Activated naive CD4-positive, alpha-beta T cell treated with Interleukin-2 at 50 U/mL for 16 hours (primary cell): ENCODE data around the gene SGTB.
A peak's percentile ranks its signal among the peaks of the same experiment; 100 is the strongest.
"Not testable (repeated sequence)": the region's sequence is repeated elsewhere in the genome, so short reads cannot be mapped to it uniquely, and the experiment has no call there.

ENCODE experiments used
- DNase-seq: peaks from one replicate; pipeline ENCODE4 v3.0.0-alpha.2; 2020

The SGTB gene

GRCh38 chr5:65721720-65722574 lies at the start of gene SGTB, which contains the start of gene NLN:
TSS of gene SGTB (minus strand) at chr5:65722109. CDS start at chr5:65720807, 1,302 bp downstream.
TSS of gene NLN (plus strand) at chr5:65722205. CDS start at chr5:65722374, 169 bp downstream.
- peak; percentile 86 for DNase-seq

- DNase-seq, result no peak
Observed at GRCh38 chr5:65771266-65771665, 49.4 kb upstream of the SGTB start.

GRCh38 chr5:65769539-65769938 lies 47.6 kb upstream of the SGTB start:
- DNase-seq, result no peak

- DNase-seq, result no peak
Observed at GRCh38 chr5:65768723-65769346, 46.9 kb upstream of the SGTB start.

GRCh38 chr5:65767565-65767964 lies 45.7 kb upstream of the SGTB start:
- DNase-seq, result no peak

GRCh38 chr5:65766781-65767180 lies 44.9 kb upstream of the SGTB start:
- DNase-seq, result no peak

- no peak for DNase-seq
Observed at GRCh38 chr5:65766175-65766574, 44.3 kb upstream of the SGTB start.

- DNase-seq, result no peak
Observed at GRCh38 chr5:65765582-65765981, 43.7 kb upstream of the SGTB start.

- DNase-seq, result no peak
Observed at GRCh38 chr5:65762234-65762633, 40.3 kb upstream of the SGTB start.

GRCh38 chr5:65760504-65761275 lies 38.8 kb upstream of the SGTB start:
- peak; percentile 45 for DNase-seq

- DNase-seq, result no peak
Observed at GRCh38 chr5:65758546-65759144, 36.7 kb upstream of the SGTB start.

GRCh38 chr5:65753189-65753588 lies 31.3 kb upstream of the SGTB start:
- no peak for DNase-seq

- no peak for DNase-seq
Observed at GRCh38 chr5:65750938-65751337, 29.0 kb upstream of the SGTB start.

GRCh38 chr5:65749956-65750355 lies 28.0 kb upstream of the SGTB start:
- no peak for DNase-seq

- DNase-seq, result no peak
Observed at GRCh38 chr5:65749221-65749844, 27.4 kb upstream of the SGTB start.

GRCh38 chr5:65742565-65743231 lies 20.8 kb upstream of the SGTB start:
- DNase-seq, result peak; percentile 21

GRCh38 chr5:65739162-65739561 lies 17.3 kb upstream of the SGTB start:
- DNase-seq, result no peak

GRCh38 chr5:65738305-65738704 lies 16.4 kb upstream of the SGTB start:
- DNase-seq, result no peak

- DNase-seq, result no peak
Observed at GRCh38 chr5:65737842-65738241, 15.9 kb upstream of the SGTB start.

- DNase-seq, result no peak
Observed at GRCh38 chr5:65736011-65736410, 14.1 kb upstream of the SGTB start.

- DNase-seq, result no peak
Observed at GRCh38 chr5:65734921-65735320, 13.0 kb upstream of the SGTB start.

- not testable (repeated sequence) for DNase-seq
Observed at GRCh38 chr5:65734196-65734775, 12.4 kb upstream of the SGTB start.
